Measurements from ENCODE around the gene SERPINA6.
"Not testable (repeated sequence)": the region's sequence is repeated elsewhere in the genome, so short reads cannot be mapped to it uniquely, and the experiment has no call there.

The SERPINA6 gene

DNA sequence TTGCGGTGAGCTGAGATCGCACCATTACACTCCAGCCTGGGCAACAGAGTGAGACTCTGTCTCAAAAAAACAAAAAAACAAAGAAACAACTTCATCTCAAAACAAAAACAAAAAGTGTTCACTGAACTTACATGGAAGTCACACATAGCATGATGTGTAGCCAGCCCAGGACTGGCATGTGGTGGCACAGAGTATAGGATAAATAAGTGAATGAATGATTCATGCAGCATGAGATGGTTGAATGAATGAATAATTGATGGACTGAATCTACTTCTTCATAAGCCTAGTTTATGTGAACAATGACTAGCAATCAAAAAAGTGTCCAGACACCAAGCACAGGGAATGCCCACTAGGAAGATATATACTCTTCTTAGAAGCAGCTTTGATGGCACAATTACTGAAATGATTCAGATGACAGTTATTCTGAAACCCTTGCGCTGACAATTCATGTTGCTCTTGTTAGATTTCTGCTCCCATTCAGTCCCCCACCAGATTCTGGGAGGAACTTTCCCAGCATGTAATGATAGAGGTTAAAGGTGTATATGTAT lies 31.6 kb upstream of the SERPINA6 start:
- DNase-seq (ENCODE audit: low read depth): no peak

GRCh38 chr14:94354190-94354589 lies 31.1 kb upstream of the SERPINA6 start:
- DNase-seq (ENCODE audit: low read depth): not testable (repeated sequence)

- DNase-seq (ENCODE audit: low read depth): no peak
These were observed 26.1 kb upstream of the SERPINA6 start for GRCh38 chr14:94349276-94349675.

- no peak for DNase-seq (ENCODE audit: low read depth)
These were observed 25.7 kb upstream of the SERPINA6 start for GRCh38 chr14:94348836-94349235.

DNA sequence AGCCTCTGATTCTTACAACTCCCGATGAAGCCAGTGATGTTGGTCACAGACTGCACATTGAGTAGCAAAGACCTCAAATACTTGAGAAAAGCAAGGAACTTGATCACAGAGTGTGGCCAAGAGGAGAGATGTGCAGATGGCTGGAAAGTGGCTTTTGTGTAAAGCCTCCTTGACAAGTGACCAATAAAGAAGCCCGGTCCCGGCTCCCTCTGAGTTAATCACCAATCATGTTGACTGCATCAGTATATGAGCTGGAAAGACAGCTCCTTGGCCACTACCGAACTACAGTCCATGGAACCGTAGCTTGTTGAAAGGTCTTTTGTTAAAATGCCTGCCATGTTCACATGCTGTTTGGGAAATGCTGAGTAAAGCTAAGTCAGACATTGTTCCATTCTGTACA lies 23.7 kb upstream of the SERPINA6 start:
- DNase-seq (ENCODE audit: low read depth): no peak

DNA sequence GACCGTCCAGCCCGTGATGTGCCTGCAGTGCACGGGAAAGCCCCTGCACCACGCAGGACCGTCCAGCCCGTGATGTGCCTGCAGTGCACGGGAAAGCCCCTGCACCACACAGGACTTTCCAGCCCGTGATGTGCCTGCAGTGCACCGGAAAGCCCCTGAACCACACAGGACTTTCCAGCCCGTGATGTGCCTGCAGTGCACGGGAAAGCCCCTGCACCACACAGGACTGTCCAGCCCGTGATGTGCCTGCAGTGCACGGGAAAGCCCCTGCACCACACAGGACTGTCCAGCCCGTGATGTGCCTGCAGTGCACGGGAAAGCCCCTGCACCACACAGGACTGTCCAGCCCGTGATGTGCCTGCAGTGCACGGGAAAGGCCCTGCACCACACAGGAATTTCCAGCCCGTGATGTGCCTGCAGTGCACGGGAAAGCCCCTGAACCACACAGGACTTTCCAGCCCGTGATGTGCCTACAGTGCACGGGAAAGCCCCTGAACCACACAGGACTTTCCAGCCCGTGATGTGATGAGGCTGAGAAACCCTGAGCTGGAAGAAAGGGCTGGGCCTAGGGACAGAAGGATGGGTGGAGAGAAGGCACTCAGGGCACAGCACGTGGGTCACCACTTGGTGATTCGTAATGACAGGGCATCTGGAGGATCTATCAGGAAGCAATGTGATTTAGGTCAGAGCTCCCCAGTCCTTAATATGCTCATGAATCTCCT lies 23.1 kb upstream of the SERPINA6 start:
- DNase-seq (ENCODE audit: low read depth): not testable (repeated sequence)

DNA sequence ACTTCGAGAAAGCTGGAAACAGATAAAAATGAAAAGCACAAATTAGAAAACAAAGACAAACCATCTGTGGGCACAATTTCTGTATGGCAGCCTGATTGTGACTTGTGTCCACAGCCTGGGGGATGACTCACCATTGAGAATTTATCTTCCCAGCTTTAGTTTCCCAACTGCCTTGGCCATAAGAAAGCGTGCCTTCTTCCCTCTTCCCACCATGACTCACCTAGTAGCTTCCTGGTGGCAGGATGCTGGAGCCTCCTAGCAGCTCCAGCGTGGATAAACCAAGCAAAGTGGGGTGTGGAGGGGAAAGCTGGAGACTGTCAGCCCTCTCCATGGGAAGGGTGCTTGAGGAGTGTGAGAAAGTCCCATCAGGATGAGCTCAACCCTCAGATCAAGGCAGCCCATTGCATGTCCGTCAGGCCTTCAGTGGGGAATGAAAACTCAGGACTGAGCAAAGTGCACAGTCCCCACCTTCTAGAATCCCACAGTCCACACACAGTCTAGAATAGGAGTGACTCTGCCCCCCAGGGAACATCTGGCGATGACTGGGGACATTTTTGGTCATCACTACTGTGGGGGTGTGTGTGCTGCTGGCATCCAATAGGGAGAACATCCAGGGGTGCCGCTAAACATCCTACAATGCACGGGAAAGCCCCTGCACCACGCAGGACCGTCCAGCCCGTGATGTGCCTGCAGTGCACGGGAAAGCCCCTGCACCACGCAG lies 22.4 kb upstream of the SERPINA6 start:
- no peak for DNase-seq (ENCODE audit: low read depth)

DNA sequence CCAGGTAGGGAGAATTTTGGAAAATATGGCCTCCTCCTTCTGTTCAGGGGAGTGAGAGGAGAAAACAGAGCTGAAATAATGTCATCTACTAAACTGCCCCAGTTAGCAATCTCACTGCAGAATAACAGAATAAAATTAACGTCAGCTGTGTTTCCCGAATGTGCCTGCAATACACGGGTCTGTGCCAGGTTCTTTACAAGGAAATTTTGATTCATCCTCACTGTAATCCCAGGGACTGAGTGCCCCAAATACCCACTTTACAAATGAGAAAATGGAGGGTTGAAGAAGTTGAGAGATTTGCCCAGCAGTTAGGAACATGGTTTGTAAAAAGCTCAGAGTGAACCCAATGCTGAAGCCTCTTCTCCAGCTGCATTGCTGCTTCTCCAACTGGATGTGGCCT lies 21.3 kb upstream of the SERPINA6 start:
- no peak for DNase-seq (ENCODE audit: low read depth)

GRCh38 chr14:94343238-94344005 lies 20.3 kb upstream of the SERPINA6 start:
- DNase-seq (ENCODE audit: low read depth): no peak

DNA sequence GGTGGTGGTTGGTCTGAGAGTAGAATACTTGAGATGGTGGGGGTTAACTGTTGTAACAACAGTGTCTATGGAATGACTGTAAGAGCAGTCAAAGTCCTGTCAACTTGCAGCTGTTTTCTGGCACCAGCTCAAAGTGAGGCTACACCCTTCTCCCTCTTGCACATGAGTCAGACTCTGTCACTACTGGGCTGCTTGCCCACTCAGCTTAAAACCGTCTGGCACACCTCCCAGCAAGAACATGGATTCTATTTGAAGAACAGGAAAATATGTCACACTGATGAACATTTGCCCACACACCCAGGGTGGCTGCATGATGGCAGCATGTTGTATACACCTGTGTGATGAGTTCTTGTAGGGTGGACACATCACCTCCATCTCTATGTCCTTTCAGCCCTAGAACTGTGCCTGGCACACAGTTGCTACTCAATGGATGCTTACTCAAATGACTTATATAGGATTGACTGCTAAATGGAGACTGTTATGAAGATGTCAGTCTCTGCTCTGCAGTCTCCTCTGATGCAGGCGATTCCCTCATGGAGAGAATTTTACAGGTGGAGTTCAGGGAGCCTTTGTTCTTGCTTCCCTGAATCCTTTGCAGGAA lies 19.3 kb upstream of the SERPINA6 start:
- DNase-seq (ENCODE audit: low read depth): no peak

DNA sequence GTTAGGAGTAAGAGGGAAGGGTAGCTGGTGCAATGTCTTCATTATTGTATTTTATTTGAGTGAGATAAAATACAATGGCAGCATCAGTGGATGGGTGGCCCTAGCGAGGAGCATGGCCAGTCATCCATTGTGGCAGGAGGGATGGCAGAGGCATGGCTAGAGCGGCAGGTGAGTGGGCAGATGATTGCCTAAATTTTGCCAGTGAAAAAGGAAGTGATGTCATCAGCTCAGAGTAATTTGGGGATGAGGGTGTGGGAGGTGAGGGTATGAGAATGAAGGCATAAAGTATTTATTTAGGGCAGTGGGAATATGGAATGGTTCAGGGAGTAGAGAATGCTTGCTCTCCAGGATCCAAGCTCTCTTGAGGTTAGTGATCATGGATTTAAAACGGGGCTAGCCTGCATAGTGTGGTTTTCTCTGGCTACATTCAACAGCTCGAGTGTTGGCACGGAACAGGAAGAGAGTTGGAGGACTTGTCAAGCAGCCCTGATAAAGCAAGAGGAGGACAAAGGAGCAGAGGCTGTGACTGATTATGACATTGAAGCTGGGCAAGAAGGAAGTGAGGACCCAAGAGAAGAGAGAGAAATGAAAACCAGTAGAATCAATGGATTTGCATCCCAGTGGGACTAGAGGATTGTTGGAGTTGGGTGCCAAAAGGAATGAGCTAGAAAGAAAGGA lies 18.7 kb upstream of the SERPINA6 start:
- DNase-seq (ENCODE audit: low read depth): no peak

DNA sequence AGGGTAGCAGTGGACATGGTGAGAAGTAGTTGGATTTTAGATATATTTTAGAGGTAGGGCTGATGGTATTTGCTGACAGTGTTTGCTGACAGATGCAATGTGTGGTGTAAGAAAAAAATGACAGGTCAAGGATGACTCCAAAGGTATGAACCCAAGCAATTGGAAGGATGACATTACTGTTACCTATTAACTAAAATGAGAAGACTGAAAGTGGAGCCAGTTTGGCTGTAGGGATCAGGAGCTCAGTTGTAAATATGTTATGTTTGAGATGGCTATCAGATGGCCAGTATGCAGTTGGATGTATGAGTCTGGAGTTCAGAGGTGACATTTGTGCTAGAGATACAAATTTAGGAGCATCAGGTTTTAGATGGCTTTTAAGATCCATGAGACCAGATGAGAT lies 17.4 kb upstream of the SERPINA6 start:
- DNase-seq (ENCODE audit: low read depth): no peak

DNA sequence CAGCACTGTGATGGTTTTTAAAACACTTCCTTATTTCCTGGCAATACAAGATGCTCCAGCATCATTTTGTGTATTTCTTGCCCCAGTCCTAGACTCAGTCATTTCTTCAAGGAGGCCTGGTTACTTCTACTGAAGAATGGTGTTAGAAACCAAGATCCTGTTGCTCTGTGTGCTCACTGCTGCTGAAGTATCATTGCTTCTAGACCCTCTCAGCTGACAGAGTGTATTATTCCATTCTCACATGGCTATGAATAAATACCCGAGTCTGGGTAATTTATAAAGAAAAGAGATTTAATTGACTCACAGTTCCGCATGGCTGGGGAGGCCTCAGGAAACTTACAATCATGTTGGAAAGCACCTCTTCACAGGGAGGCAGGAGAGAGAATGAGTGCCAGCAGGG lies 14.9 kb upstream of the SERPINA6 start:
- DNase-seq (ENCODE audit: low read depth): no peak

DNA sequence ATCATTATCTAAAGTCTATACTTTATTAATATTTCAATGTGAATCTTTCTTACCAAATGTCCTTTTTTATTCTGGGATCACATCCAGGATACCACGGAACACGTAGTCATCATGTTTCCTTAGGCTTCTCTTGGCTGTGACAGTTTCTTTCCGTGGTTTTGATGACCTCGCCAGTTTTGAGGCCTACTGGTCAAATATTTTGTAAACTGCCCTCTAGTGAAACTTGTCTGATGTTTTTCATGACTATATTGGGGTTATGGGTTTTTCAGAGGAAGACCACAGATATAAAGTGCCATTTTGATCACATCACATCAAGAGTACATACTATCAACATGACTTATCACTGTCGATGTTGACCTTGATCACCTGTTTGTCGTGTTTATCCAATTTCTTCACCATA lies 14.1 kb upstream of the SERPINA6 start:
- no peak for DNase-seq (ENCODE audit: low read depth)

- no peak for DNase-seq (ENCODE audit: low read depth)
These were observed 11.7 kb upstream of the SERPINA6 start for GRCh38 chr14:94334872-94335271.

DNA sequence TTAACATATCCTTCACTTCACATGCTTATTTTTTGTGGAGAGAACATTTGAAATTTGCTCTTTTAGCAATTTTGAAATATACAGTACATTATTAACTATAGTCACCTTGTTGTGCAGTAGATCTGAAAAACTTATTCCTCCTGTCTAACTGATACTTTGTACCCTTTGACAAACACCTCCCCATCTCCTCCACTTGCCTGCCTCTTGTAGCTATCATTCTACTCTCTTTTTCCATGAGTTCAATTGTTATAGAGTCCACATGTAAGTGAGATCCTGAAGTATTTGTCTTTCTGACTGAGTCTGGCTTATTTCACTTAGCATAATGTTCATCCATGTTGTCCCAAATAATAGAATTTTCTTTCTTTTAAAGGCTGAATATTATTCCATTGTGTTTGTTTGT lies 9.5 kb upstream of the SERPINA6 start:
- no peak for DNase-seq (ENCODE audit: low read depth)

- DNase-seq (ENCODE audit: low read depth): no peak
These were observed 9.0 kb upstream of the SERPINA6 start for GRCh38 chr14:94332063-94332583.

- DNase-seq (ENCODE audit: low read depth): no peak
These were observed 8.3 kb upstream of the SERPINA6 start for GRCh38 chr14:94331462-94331861.

- no peak for DNase-seq (ENCODE audit: low read depth)
These were observed 7.7 kb upstream of the SERPINA6 start for GRCh38 chr14:94330857-94331256.

GRCh38 chr14:94330432-94330831 lies 7.3 kb upstream of the SERPINA6 start:
- no peak for DNase-seq (ENCODE audit: low read depth)

DNA sequence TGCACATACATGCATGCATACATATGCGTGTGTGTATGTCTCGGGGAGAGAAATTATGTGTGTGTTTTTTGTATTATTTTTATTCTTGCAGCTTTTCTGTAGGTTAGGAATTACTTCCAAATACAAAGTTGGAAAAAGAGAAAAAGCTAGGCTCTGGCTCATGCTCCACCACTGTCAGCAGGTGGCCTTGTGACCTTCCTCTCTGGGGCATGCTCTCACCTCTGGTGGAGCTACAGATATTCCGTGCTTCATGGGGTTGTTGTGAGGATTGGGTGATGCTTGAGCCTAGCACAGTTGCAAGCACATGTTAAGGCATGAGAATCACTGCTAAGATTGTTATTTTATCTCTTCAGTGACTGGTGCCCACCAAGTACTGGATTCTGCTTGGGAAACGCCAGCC lies 6.7 kb upstream of the SERPINA6 start:
- no peak for DNase-seq (ENCODE audit: low read depth)

DNA sequence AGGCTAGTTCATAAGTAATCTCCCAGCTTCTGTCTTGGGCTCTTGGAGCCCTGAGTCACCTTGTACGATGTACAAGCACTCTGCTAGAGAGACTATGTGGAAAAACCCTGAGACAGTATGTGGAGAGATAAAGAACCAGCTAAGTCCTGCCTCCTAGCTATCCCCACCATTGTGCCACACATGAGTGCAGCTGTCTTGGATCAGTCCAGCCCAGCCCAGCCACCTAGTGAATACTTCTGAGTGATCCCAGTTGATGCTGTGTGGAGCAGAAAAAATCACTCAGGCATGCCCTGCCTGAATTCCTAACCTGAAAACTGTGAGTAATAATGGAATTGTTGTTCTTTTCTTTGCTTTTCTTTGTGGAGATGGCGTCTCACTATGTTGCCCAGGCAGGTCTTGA lies 5.1 kb upstream of the SERPINA6 start:
- DNase-seq (ENCODE audit: low read depth): no peak

Measured in activated T-helper 1 cell treated with Interleukin-2 at 50 U/mL for 16 hours (primary cell).